Fibroblast of skin of right biceps (primary cell): ENCODE data around the gene MSH2.
"Not testable (repeated sequence)": the region's sequence is repeated elsewhere in the genome, so short reads cannot be mapped to it uniquely, and the experiment has no call there.

ENCODE experiments used
- DNase-seq: peaks from one replicate; pipeline ENCODE4 v3.0.0-alpha.2; 2013

The MSH2 gene

DNA sequence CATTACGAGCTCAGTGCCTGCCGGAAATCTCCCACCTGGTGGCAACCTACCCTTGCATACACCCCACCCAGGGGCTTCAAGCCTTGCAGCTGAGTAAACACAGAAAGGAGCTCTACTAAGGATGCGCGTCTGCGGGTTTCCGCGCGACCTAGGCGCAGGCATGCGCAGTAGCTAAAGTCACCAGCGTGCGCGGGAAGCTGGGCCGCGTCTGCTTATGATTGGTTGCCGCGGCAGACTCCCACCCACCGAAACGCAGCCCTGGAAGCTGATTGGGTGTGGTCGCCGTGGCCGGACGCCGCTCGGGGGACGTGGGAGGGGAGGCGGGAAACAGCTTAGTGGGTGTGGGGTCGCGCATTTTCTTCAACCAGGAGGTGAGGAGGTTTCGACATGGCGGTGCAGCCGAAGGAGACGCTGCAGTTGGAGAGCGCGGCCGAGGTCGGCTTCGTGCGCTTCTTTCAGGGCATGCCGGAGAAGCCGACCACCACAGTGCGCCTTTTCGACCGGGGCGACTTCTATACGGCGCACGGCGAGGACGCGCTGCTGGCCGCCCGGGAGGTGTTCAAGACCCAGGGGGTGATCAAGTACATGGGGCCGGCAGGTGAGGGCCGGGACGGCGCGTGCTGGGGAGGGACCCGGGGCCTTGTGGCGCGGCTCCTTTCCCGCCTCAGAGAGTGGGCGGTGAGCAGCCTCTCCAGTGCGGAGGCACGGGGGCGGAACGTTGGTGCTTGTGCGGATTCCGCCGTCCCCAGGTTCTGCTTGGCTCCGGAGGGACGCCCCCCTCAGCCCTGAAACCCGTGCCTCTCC lies at the start of gene MSH2:
TSS of gene MSH2 (plus strand) at position 352 of the 804 bp plus-strand sequence. CDS start at position 388, 36 bp downstream.
- peak; percentile 90 for DNase-seq

DNA sequence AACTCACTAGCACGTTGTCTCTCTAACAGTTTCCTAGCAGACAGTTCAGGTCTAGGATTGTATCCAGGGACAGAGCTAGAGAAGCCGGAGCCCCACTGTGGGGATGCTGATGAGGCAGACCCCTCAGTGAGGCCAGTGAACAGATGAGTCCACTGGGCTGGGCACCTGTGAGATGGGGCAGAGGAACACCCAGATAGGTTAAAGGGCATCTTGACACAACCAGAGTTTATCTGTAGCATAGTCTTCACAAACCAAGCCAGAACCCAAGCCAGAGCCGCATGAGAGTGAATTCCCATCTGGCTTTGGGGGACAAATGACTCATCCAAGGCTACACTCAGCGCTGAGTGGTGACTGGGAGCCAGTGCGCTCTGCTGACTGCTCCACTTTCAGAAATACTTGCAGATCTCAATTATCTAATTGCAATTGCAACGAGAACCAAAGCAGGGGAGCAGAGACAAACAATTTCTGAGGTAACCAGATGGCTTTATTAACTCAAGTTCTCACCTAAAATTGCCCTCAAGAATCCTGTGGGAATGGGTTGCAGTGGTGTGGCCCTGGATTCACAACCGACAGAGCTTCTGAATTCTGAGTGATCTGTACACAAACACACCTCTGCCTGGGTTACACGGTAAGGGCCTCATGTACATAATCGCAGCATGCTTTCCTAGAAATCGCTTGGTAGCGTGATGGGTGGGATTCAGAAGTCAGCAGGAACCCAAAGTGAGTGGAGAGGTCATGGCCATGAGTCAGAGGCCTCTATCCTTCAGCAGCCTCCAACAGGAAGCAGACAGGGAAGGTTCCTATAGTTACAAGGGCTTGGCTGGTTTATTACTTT lies 48.7 kb upstream of the MSH2 start:
- DNase-seq: peak; percentile 56

- DNase-seq: no peak
Observed at GRCh38 chr2:47354848-47355204, 48.1 kb upstream of the MSH2 start.

GRCh38 chr2:47357483-47357882 lies 45.5 kb upstream of the MSH2 start:
- peak; percentile 85 for DNase-seq

- no peak for DNase-seq
Observed at GRCh38 chr2:47359375-47359868, 43.5 kb upstream of the MSH2 start.

DNA sequence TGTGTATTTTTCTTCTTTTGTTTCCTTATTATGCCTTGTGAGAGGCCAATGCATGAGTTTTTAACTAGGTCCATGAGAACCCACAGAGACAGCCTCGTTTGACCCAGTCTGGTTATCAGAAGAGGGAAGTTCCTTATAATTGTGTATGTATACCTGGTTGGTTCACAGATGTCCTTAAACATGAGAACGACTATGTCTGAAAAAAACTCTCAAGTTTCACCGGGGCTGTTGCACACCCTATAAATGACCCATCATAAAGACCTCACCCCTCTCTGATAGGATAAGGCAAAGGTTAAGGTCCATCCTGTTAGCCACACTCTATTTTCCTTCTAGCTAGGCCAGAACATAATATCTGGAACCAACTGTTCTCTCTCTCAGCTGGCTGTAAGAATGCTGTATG lies 42.7 kb upstream of the MSH2 start:
- DNase-seq: no peak

DNA sequence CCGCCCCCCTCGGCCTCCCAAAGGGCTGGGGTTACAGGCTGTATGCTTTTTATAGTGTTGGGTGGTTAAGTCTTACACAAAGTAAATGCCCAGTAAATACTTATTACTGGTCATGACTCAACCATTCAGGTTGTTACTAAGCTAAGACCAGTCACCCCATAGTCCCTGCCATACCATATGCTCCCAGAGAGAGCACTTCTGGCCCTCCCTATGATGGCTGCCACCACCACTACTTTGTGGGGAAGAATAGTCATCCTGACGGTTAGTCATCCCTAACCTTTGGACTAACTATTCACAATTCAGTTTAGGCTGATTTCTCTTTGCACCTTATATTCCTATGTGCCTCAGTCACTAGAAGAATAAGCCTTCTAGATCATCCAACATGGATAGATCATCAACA lies 42.0 kb upstream of the MSH2 start:
- peak; percentile 81 for DNase-seq

DNA sequence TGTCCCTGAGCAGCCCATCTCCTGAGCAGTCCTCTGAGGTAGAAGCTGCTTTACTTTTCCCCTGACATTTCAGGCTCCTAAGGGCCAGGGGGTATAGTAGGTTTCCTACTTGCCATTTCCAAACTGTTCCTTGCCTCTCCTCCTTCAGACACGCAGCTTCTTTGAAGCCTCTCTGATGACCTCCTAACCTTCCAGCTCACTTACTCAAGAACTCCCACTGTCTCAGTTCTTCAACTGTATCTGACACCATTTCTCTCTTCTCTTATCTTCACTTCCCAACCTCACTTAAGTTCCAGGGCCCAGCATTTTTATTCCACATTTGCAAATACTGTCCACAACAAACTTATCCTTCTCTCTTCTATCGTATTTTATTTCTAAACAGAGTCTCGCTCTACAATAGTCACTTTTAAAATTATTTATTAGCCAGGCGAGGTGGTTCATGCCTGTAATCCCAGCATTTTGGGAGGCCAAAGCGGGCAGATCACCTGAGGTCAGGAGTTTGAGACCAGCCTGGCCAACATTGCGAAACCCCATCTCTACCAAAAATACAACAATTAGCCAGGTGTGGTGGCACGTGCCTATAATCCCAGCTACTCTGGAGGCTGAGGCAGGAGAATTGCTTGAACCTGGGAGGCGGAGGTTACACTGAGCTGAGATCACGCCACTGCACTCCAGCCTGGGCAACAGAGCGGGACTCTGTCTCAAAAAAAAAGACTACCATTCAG lies 41.3 kb upstream of the MSH2 start:
- not testable (repeated sequence) for DNase-seq

GRCh38 chr2:47373747-47374146 lies 29.2 kb upstream of the MSH2 start:
- DNase-seq: no peak

- DNase-seq: no peak
Observed at GRCh38 chr2:47375307-47375706, 27.6 kb upstream of the MSH2 start.

GRCh38 chr2:47379384-47379783 lies 23.6 kb upstream of the MSH2 start:
- DNase-seq: no peak

- DNase-seq: no peak
Observed at GRCh38 chr2:47381408-47381807, 21.5 kb upstream of the MSH2 start.

GRCh38 chr2:47386551-47386950 lies 16.4 kb upstream of the MSH2 start:
- DNase-seq: no peak

DNA sequence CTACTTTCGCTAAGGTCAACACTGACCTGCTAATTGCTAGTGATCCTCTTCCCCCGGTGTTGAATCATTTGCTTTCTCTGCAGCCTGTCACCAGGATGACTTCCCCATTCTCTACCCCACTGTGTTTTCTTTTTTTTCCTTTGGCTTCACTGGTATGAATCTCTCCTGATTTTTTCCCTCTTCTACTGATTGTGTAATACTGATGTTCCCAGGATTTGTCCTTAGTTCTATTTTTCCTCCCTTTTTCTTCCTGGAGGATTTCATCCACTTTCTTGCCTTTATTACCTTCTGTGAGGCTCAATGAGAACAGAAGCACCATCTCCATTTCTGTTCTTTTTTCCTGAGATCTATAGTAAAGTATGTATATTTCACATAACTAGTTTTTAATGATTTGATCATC lies 14.1 kb upstream of the MSH2 start:
- DNase-seq: no peak

- no peak for DNase-seq
Observed at GRCh38 chr2:47389692-47390091, 13.3 kb upstream of the MSH2 start.

- no peak for DNase-seq
Observed at GRCh38 chr2:47401789-47402554, 984 bp upstream of the MSH2 start.

GRCh38 chr2:47402555-47402804 lies 476 bp upstream of the MSH2 start:
- DNase-seq: peak; percentile 41

GRCh38 chr2:47403609-47404193 lies 745 bp downstream of the MSH2 start:
- DNase-seq: peak; percentile 10

DNA sequence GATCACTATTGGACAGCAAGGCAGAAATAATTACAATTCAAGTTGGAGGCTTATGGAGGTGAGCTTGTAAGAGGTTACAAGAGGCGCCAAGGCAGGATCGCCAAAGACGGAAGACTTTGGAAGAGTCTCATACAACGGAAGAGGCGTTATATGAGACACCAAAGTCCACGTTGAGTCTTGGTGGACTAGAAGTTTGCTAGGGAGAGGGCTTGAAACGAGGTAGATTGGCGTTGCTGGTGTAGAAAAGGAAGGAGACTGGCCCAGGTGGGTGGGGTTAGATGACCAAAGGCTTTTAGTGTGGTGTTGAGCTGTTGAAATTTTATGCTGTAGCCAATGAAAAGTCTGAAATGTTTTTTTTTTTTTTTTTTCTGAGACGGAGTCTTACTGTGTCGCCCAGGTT lies 1.4 kb downstream of the MSH2 start:
- DNase-seq: no peak

DNA sequence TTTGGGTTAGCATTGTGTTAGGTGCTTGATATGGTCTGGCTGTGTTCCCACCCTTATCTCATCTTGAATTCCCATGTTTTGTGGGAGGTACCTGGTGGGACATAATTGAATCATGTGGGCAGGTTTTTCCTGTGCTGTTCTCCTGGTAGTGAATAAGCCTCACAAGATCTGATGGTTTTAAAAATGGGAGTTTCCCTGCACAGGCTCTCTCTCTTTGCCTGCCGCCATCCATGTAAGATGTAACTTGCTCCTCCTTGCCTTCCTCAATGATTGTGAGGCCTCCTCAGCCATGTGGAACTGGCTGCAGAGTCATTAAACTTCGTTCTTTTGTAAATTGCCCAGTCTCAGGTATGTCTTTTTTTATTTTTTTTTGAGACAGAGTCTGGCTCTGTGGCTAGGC lies 2.8 kb downstream of the MSH2 start:
- DNase-seq: no peak

GRCh38 chr2:47406649-47407330 lies 3.8 kb downstream of the MSH2 start:
- not testable (repeated sequence) for DNase-seq

- not testable (repeated sequence) for DNase-seq
Observed at GRCh38 chr2:47407976-47408375, 5.0 kb downstream of the MSH2 start.
